ENCODE data around the gene IL25. TPM values are rescaled to one million over a fixed set of nuclear protein-coding genes. Genes with fewer than 3 reads are reported as not detected.

IL25 gene
- total RNA-seq, 1 donor from 2014 or later: not detected

DNA sequence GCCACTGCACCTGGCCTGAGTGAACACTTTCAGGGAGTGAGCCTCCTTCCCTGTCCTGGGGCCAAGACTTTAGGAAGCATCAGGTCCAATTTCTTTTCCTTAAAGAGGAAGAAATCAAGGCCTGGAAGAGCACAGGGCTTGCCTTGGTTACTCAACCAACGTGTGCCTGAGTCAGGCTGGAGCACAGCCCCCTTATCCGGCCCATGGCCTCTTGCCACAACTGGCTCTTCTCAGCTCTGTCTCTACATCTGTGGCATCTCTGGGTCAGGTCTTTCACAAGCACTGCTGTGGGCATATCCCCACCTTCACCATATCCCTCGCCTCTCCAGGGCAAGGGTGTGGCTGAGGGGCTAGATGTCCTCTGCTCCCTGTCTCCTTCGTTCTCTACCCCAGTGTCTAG, 28.7 kb downstream of the IL25 start:
- TF ChIP-seq, protein P1, sequence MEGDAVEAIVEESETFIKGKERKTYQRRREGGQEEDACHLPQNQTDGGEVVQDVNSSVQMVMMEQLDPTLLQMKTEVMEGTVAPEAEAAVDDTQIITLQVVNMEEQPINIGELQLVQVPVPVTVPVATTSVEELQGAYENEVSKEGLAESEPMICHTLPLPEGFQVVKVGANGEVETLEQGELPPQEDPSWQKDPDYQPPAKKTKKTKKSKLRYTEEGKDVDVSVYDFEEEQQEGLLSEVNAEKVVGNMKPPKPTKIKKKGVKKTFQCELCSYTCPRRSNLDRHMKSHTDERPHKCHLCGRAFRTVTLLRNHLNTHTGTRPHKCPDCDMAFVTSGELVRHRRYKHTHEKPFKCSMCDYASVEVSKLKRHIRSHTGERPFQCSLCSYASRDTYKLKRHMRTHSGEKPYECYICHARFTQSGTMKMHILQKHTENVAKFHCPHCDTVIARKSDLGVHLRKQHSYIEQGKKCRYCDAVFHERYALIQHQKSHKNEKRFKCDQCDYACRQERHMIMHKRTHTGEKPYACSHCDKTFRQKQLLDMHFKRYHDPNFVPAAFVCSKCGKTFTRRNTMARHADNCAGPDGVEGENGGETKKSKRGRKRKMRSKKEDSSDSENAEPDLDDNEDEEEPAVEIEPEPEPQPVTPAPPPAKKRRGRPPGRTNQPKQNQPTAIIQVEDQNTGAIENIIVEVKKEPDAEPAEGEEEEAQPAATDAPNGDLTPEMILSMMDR (IDR thresholded peaks at IDR 0.05; ENCODE audit: insufficient read depth, low read length, poor library complexity, severe bottlenecking): no peak
- H3K27me3 ChIP-seq (ENCODE audit: control insufficient read depth, insufficient read depth, low read length): peaks cover 8% of the 10 kb centered on the region
- no peaks in the 10 kb centered on the region for H3K36me3 ChIP-seq (ENCODE audit: control insufficient read depth, insufficient read depth, low read length)
- no peak for DNase-seq (ENCODE audit: low read depth)
- H3K4me3 ChIP-seq (ENCODE audit: low read depth, low read length): no peak overlapping the region

DNA sequence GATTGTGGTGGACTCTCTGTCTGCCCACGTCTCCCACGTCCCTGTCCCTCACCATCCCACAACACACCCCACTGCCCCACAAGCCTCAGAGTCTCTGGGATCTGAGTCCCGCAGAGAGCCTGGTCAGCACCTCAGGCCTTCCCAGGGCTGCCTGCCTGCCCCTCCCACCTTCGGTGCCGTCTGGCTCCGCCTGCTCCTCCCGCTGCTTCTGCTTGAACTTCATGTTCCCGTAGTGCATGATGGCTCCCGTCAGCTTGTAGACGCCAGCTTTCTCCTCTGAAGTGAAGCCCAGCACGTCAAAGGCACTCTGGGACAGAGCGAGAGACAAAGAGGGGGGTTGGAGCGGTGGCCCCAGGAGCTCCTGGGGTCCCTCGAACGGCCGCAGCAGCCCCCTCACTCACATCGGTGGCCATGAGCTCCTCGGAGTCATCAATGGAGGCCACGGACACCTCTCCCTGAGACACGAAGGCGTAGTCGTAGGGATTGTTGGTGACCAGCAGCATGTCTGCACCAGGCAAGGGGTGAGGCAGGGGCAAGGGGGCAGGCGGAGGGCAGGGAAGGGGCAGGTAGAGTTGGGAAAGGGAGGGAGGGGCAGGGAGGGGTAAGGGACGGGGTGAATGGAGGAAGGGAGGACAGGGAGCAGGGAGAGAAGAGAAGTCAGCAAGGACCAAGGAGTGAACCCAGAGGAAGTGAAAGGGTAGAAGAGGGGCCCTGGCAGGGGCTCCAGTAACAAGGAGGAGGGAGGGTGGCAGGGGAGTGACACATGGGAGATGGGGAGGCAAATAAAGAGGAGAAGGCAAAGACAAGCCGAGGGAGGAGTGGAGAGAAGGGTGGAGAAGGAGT, 29.9 kb downstream of the IL25 start:
- H3K4me3 ChIP-seq (ENCODE audit: low read depth, low read length): no peak overlapping the region
- H3K27me3 ChIP-seq (ENCODE audit: control insufficient read depth, insufficient read depth, low read length): peaks cover 6% of the 10 kb centered on the region
- H3K36me3 ChIP-seq (ENCODE audit: control insufficient read depth, insufficient read depth, low read length): no peaks in the 10 kb centered on the region
- TF ChIP-seq, protein P1 (IDR thresholded peaks at IDR 0.05; ENCODE audit: insufficient read depth, low read length, poor library complexity, severe bottlenecking): no peak
- no peak for DNase-seq (ENCODE audit: low read depth)

DNA sequence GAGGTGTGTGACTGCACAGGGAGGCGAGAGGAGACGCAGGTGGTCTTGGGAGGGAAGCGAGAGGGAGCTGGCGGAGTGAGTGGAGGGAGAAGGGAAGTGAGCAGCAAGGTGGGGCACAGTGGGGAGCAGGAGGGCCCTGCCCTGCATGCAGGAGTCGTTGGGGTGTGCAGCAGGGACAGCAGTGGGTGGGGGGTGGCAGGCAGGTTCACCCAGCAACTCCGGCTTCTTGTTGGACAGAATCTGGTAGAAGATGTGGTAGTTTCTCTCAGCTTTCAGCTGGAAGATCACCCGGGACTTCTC, 30.5 kb downstream of the IL25 start:
- Histone ChIP-seq H3K27me3 (ENCODE audit: control insufficient read depth, insufficient read depth, low read length) (peaks cover 6% of the 10 kb centered on the region), H3K4me3 (ENCODE audit: low read depth, low read length) (no peak overlapping the region), H3K36me3 (ENCODE audit: control insufficient read depth, insufficient read depth, low read length) (no peaks in the 10 kb centered on the region)
- TF ChIP-seq, protein P1 (IDR thresholded peaks at IDR 0.05; ENCODE audit: insufficient read depth, low read length, poor library complexity, severe bottlenecking): no peak
- DNase-seq (ENCODE audit: low read depth): no peak

DNA sequence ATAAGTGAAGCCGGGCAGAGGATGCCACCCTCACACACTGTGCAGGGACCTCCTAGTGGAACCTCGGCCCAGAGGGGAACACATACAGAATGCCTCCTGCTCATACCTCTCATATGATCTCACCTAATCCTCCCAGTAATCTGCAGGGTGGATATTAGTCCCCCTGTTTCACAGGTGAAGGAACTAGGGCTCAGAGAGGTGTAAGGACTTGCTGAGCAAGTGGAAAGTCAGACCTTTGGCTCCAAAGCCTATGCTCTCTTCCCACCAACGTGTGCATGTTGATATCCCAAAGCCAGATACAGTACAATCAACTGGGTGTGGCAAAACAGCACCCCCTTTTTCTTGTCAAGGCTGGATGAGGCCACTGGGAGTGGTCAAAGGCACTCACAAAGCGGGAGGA, 31.3 kb downstream of the IL25 start:
- TF ChIP-seq, protein P1 (IDR thresholded peaks at IDR 0.05; ENCODE audit: insufficient read depth, low read length, poor library complexity, severe bottlenecking): no peak
- H3K27me3 ChIP-seq (ENCODE audit: control insufficient read depth, insufficient read depth, low read length): peaks cover 6% of the 10 kb centered on the region
- H3K4me3 ChIP-seq (ENCODE audit: low read depth, low read length): no peak overlapping the region

DNA sequence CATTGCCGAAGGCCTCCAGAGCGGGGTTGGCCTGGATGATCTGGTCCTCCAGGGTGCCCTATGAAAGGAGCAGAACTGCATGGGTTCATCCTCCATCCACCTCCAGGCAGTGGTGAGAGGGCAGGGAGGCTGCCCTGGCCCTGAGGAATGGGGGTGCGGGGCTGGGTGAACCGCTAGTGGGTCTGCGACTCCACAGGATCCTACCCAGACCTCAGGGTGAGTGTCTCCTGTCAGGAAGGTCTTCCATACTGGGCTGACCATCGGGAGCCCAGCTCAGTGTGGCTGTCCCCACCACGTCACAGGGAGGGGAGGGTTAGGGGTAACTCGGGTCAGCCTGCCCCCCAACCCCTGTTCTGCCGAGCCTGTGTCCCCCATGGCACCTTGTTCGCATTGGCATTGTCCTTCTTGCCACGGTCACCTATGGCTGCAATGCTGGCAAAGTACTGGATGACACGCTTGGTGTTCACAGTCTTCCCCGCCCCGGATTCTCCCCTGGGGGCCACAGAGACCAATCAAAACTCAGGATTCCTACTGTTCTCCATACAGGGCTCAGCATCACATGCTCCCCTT, 31.8 kb downstream of the IL25 start:
- DNase-seq (ENCODE audit: low read depth): no peak
- Histone ChIP-seq H3K27me3 (ENCODE audit: control insufficient read depth, insufficient read depth, low read length) (peaks cover 6% of the 10 kb centered on the region), H3K36me3 (ENCODE audit: control insufficient read depth, insufficient read depth, low read length) (no peaks in the 10 kb centered on the region), H3K4me3 (ENCODE audit: low read depth, low read length) (no peak overlapping the region)
- TF ChIP-seq, protein P1 (IDR thresholded peaks at IDR 0.05; ENCODE audit: insufficient read depth, low read length, poor library complexity, severe bottlenecking): no peak

More for the DNA sequence above, 31.3 kb downstream of the IL25 start:
- H3K36me3 ChIP-seq (ENCODE audit: control insufficient read depth, insufficient read depth, low read length): no peaks in the 10 kb centered on the region
- DNase-seq (ENCODE audit: low read depth): no peak

Data from kidney epithelial cell (primary cell).